ENCODE data around the gene UCK2.

UCK2 gene

GRCh38 chr1:165960136-165960535 is 132.7 kb downstream of the UCK2 start:
- TF ChIP-seq CTCF (IDR thresholded peaks at IDR 0.05; ENCODE audit: low read depth, low read length): no peak
- H3K4me3 ChIP-seq (replicated peaks in 1 of 2; ENCODE audit: low read depth in 2 of 2, low read length in 2 of 2): no peak overlapping the region
- DNase-seq (ENCODE audit: low read depth in 2 of 2): peak in 1 of 2 donors; percentile 32

- TF ChIP-seq CTCF (IDR thresholded peaks at IDR 0.05; ENCODE audit: low read depth, low read length): no peak
Measured at GRCh38 chr1:165960881-165961280, 133.5 kb downstream of the UCK2 start.

More at GRCh38 chr1:165960881-165961280, 133.5 kb downstream of the UCK2 start:
- no peak overlapping the region for H3K4me3 ChIP-seq (replicated peaks in 1 of 2; ENCODE audit: low read depth in 2 of 2, low read length in 2 of 2)
- DNase-seq (ENCODE audit: low read depth in 2 of 2): no peak

Measured in cardiac fibroblast (primary cell).